Memory B cell (primary cell): ENCODE data around the gene WDHD1.
A peak's percentile ranks its signal among the peaks of the same experiment; 100 is the strongest.
"Not testable (repeated sequence)": the region's sequence is repeated elsewhere in the genome, so short reads cannot be mapped to it uniquely, and the experiment has no call there.

Experiments used
- ATAC-seq: fragments of 150-1000 bp; cut with Tn5 transposase; 2 replicates; pipeline ENCODE4 v1.10.0; 2021; ENCODE audit warnings: low read depth, mild to moderate bottlenecking, moderate library complexity
- DNase-seq, 2 donors: peaks; one replicate each; pipeline ENCODE4 v3.0.0; 2022; ENCODE audit warnings: low spot score in 2 of 2
- H3K27ac Mint-ChIP-seq: one replicate; pipeline ENCODE4 v1.8.0; 2022; ENCODE audit warnings: mild to moderate bottlenecking, moderate library complexity, mixed read lengths
- H3K27me3 Mint-ChIP-seq: one replicate; pipeline ENCODE4 v1.8.0; 2022; ENCODE audit warnings: mixed read lengths
- H3K36me3 Mint-ChIP-seq: one replicate; pipeline ENCODE4 v1.8.0; 2022; ENCODE audit warnings: mild to moderate bottlenecking, mixed read lengths
- H3K4me1 Mint-ChIP-seq: one replicate; pipeline ENCODE4 v1.8.0; 2022; ENCODE audit warnings: mixed read lengths
- H3K4me3 Mint-ChIP-seq: one replicate; pipeline ENCODE4 v1.8.0; 2022; ENCODE audit warnings: mild to moderate bottlenecking, moderate library complexity, mixed read lengths
- H3K9me3 Mint-ChIP-seq: one replicate; pipeline ENCODE4 v1.8.0; 2022; ENCODE audit warnings: mixed read lengths

Gene WDHD1

GRCh38 chr14:54955143-54955542 is 71.8 kb downstream of the WDHD1 start:
- DNase-seq (no peak), ATAC-seq (no peak)
- Mint-ChIP-seq H3K4me3 (no peak overlapping the region), H3K27me3 (no peaks in the 10 kb centered on the region), H3K36me3 (peaks cover 2% of the 10 kb centered on the region), H3K27ac (no peak overlapping the region), H3K9me3 (no peaks in the 10 kb centered on the region), H3K4me1 (no peaks in the 10 kb centered on the region)

DNA sequence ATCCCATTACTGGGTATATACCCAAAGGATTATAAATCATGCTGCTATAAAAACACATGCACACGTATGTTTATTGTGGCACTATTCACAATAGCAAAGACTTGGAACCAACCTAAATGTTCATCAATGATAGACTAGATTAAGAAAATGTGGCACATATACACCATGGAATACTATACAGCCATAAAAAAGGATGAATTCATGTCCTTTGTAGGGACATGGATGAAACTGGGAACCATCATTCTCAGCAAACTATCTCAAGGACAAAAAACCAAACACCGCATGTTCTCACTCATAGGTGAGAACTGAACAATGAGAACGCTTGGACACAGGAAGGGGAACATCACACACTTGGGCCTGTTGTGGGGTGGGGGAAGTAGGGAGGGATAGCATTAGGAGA is 73.3 kb downstream of the WDHD1 start:
- H3K9me3 Mint-ChIP-seq, H3K27ac Mint-ChIP-seq, H3K27me3 Mint-ChIP-seq, H3K36me3 Mint-ChIP-seq, H3K4me1 Mint-ChIP-seq, H3K4me3 Mint-ChIP-seq, DNase-seq, ATAC-seq: not testable (repeated sequence)

DNA sequence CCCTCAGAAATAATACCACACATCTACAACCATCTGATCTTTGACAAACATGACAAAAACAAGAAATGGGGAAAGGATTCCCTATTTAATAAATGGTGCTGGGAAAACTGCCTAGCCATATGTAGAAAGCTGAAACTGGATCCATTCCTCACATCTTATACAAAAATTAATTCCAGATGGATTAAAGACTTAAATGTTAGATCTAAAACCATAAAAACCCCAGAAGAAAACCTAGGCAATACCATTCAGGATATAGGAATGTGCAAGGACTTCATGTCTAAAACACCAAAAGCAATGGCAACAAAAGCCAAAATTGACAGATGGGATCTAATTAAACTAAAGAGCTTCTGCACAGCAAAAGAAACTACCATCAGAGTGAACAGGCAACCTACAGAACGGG is 74.1 kb downstream of the WDHD1 start:
- H3K4me1 Mint-ChIP-seq: not testable (repeated sequence)

GRCh38 chr14:54947230-54947629 is 79.7 kb downstream of the WDHD1 start:
- DNase-seq: no peak

More for the DNA sequence above, 74.1 kb downstream of the WDHD1 start:
- not testable (repeated sequence) for H3K9me3 Mint-ChIP-seq, H3K36me3 Mint-ChIP-seq, DNase-seq, H3K4me3 Mint-ChIP-seq, ATAC-seq, H3K27me3 Mint-ChIP-seq, H3K27ac Mint-ChIP-seq

DNA sequence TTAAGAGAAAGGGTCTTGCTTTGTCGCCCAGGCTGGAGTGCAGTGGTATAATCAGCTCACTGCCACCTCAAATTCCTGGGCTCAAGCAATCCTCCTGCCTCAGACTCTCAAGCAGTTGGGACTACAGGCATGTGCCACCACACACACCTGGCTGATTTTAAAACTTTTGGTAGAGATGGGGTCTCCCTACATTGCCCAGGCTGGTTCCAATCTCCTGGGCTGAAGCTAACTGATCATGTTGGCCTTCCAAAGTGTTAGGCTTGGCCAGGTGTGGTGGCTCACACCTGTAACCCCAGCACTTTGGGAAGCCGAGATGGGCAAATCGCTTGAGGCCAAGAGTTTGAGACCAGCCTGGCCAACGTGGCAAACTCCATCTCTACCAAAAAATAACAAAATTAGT is 80.4 kb downstream of the WDHD1 start:
- peaks cover 5% of the 10 kb centered on the region for H3K4me1 Mint-ChIP-seq
- no peaks in the 10 kb centered on the region for H3K27me3 Mint-ChIP-seq
- no peaks in the 10 kb centered on the region for H3K9me3 Mint-ChIP-seq
- H3K4me3 Mint-ChIP-seq: no peak overlapping the region
- H3K36me3 Mint-ChIP-seq: peaks cover 3% of the 10 kb centered on the region
- DNase-seq (no peak), ATAC-seq (no peak)
- H3K27ac Mint-ChIP-seq: no peak overlapping the region

More at GRCh38 chr14:54947230-54947629, 79.7 kb downstream of the WDHD1 start:
- H3K27ac Mint-ChIP-seq: no peak overlapping the region
- peaks cover 5% of the 10 kb centered on the region for H3K4me1 Mint-ChIP-seq
- H3K36me3 Mint-ChIP-seq: peaks cover 3% of the 10 kb centered on the region
- no peak overlapping the region for H3K4me3 Mint-ChIP-seq
- no peaks in the 10 kb centered on the region for H3K9me3 Mint-ChIP-seq
- ATAC-seq: no peak
- H3K27me3 Mint-ChIP-seq: no peaks in the 10 kb centered on the region

GRCh38 chr14:54944737-54945391 is 82.0 kb downstream of the WDHD1 start:
- DNase-seq (no peak), ATAC-seq (no peak)
- Mint-ChIP-seq H3K4me1 (peaks cover 5% of the 10 kb centered on the region), H3K36me3 (peaks cover 3% of the 10 kb centered on the region), H3K27me3 (no peaks in the 10 kb centered on the region), H3K27ac (no peak overlapping the region), H3K9me3 (no peaks in the 10 kb centered on the region), H3K4me3 (no peak overlapping the region)

DNA sequence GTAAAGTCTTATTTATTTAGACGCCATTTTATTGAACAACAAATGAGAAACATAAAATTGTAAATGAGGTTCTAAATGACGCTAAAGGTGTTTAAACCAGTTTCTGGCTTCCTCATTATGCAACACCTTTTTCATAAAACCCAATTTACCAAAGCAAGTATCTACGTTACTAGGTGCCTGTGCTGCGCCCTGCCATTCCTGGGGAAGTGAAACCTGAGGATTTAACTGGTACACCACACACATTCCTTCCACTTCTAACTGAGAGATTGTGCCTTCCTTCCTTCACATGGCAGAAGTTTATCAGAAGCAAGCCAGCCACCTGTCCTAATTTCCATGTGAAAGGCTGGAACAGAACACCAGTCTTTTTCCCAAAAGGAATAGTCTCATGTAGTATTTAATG is 84.0 kb downstream of the WDHD1 start:
- Mint-ChIP-seq H3K4me1 (peaks cover 5% of the 10 kb centered on the region), H3K9me3 (no peaks in the 10 kb centered on the region), H3K4me3 (no peak overlapping the region), H3K27ac (peak overlapping the region; percentile 51), H3K36me3 (no peaks in the 10 kb centered on the region), H3K27me3 (no peaks in the 10 kb centered on the region)
- ATAC-seq: peak; percentile 95
- DNase-seq: peak in 1 of 2 donors; percentile 3

- Mint-ChIP-seq H3K4me3 (no peak overlapping the region), H3K4me1 (no peaks in the 10 kb centered on the region), H3K36me3 (no peaks in the 10 kb centered on the region), H3K9me3 (no peaks in the 10 kb centered on the region), H3K27me3 (no peaks in the 10 kb centered on the region), H3K27ac (no peak overlapping the region)
- no peak for ATAC-seq
- DNase-seq: no peak
These were observed 90.1 kb downstream of the WDHD1 start for GRCh38 chr14:54936816-54937215.

DNA sequence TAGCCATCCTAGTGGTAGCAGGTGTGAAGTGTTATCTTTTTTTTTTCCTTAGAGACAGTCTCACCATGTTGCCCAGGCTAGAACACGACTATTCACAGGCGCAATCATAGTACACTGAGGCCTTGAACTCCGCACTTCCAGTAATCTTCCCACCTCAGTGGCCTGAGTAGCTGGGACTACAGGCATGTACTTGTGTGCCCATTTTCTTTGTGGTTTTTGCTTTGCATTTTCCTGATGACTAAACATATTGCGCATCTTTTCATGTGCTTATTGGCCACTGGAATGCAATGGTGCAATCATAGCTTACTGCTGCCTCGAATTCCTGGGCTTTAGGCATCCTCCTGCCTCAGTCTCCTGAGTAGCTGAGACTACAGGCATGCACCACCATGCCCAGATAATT is 90.9 kb downstream of the WDHD1 start:
- no peaks in the 10 kb centered on the region for H3K4me1 Mint-ChIP-seq
- H3K4me3 Mint-ChIP-seq: no peak overlapping the region
- peaks cover 2% of the 10 kb centered on the region for H3K36me3 Mint-ChIP-seq
- ATAC-seq (no peak), DNase-seq (no peak)
- no peak overlapping the region for H3K27ac Mint-ChIP-seq
- H3K9me3 Mint-ChIP-seq: no peaks in the 10 kb centered on the region
- no peaks in the 10 kb centered on the region for H3K27me3 Mint-ChIP-seq

GRCh38 chr14:54935100-54935499 is 91.8 kb downstream of the WDHD1 start:
- Mint-ChIP-seq H3K4me1 (no peaks in the 10 kb centered on the region), H3K27ac (no peak overlapping the region), H3K9me3 (no peaks in the 10 kb centered on the region), H3K4me3 (no peak overlapping the region), H3K36me3 (peaks cover 2% of the 10 kb centered on the region), H3K27me3 (no peaks in the 10 kb centered on the region)
- DNase-seq: no peak
- no peak for ATAC-seq

- no peak for DNase-seq
- Mint-ChIP-seq H3K9me3 (no peaks in the 10 kb centered on the region), H3K36me3 (peaks cover 2% of the 10 kb centered on the region), H3K4me1 (no peaks in the 10 kb centered on the region), H3K27ac (no peak overlapping the region), H3K4me3 (no peak overlapping the region), H3K27me3 (no peaks in the 10 kb centered on the region)
- no peak for ATAC-seq
These were observed 93.9 kb downstream of the WDHD1 start for GRCh38 chr14:54933006-54933405.

- no peaks in the 10 kb centered on the region for H3K4me1 Mint-ChIP-seq
- peaks cover 2% of the 10 kb centered on the region for H3K36me3 Mint-ChIP-seq
- H3K9me3 Mint-ChIP-seq: no peaks in the 10 kb centered on the region
- H3K27me3 Mint-ChIP-seq: no peaks in the 10 kb centered on the region
- H3K4me3 Mint-ChIP-seq: no peak overlapping the region
- no peak for DNase-seq
- H3K27ac Mint-ChIP-seq: no peak overlapping the region
- ATAC-seq: no peak
These were observed 95.1 kb downstream of the WDHD1 start for GRCh38 chr14:54931598-54932340.

GRCh38 chr14:54931101-54931500 is 95.8 kb downstream of the WDHD1 start:
- Mint-ChIP-seq H3K27me3 (peaks cover under 1% of the 10 kb centered on the region), H3K4me1 (no peaks in the 10 kb centered on the region), H3K9me3 (no peaks in the 10 kb centered on the region), H3K36me3 (peaks cover 2% of the 10 kb centered on the region), H3K4me3 (no peak overlapping the region), H3K27ac (no peak overlapping the region)
- ATAC-seq: no peak
- no peak for DNase-seq

DNA sequence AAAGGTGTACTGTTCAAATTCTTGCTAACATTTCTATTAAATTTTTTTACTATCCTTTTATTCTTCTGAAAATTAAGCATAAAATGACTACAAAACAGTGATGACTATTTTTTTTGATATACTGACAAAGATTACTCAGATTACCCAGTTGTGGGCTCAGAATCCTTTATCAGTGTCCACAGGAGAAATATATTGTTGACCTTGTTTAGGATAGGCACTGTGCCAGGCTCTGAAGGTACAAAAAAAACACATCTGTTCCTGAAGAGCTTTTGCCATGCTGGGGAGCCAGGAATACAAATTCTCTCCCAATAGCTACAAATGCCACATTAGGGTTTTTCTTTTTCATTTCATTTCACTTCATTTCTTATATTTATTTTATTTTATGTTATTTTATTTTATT is 97.3 kb downstream of the WDHD1 start:
- H3K27me3 Mint-ChIP-seq: peaks cover 3% of the 10 kb centered on the region
- no peaks in the 10 kb centered on the region for H3K4me1 Mint-ChIP-seq
- no peak overlapping the region for H3K27ac Mint-ChIP-seq
- H3K4me3 Mint-ChIP-seq: no peak overlapping the region
- no peak for ATAC-seq
- peaks cover 3% of the 10 kb centered on the region for H3K36me3 Mint-ChIP-seq
- no peak for DNase-seq
- no peaks in the 10 kb centered on the region for H3K9me3 Mint-ChIP-seq

- ATAC-seq: no peak
These were observed 98.7 kb downstream of the WDHD1 start for GRCh38 chr14:54928216-54928615.

More at GRCh38 chr14:54928216-54928615, 98.7 kb downstream of the WDHD1 start:
- H3K4me1 Mint-ChIP-seq: no peaks in the 10 kb centered on the region
- peaks cover 3% of the 10 kb centered on the region for H3K36me3 Mint-ChIP-seq
- no peak overlapping the region for H3K4me3 Mint-ChIP-seq
- no peak overlapping the region for H3K27ac Mint-ChIP-seq
- no peaks in the 10 kb centered on the region for H3K9me3 Mint-ChIP-seq
- H3K27me3 Mint-ChIP-seq: peaks cover 3% of the 10 kb centered on the region
- DNase-seq: no peak
